Testis (tissue), 3 donors: ENCODE results near the gene GPR26. TPM values are rescaled to one million over a fixed set of nuclear protein-coding genes. Genes with fewer than 3 reads are reported as not detected.

Source experiments
- DNase-seq: peaks from one replicate; pipeline ENCODE4 v3.0.0-alpha.2; 2019
- H3K27ac ChIP-seq, 2 donors: fragments of 200-600 bp; sonication (generic); one replicate each; pipeline ENCODE4 v1.5.1; 2019
- H3K27me3 ChIP-seq: fragments of 200-600 bp; sonication (generic); one replicate; pipeline ENCODE4 v1.5.1; 2019
- H3K36me3 ChIP-seq: fragments of 200-600 bp; sonication (generic); one replicate; pipeline ENCODE4 v1.5.1; 2017; ENCODE audit warnings: low read depth; ENCODE audit errors: missing control alignments
- H3K4me1 ChIP-seq: fragments of 200-600 bp; sonication (generic); one replicate; pipeline ENCODE4 v1.5.1; 2019
- H3K4me3 ChIP-seq, 2 donors: fragments of 200-600 bp; sonication (generic); one replicate each; pipeline ENCODE4 v1.5.1; 2017 to 2019
- H3K9me3 ChIP-seq: fragments of 200-600 bp; sonication (generic); one replicate; pipeline ENCODE4 v1.5.1; 2017
- CTCF ChIP-seq, 3 experiments: fragments of 450-650 bp in 2 of 3; fragments of 200-600 bp in 1 of 3; sonication (generic) in 1 of 3; IDR thresholded peaks; one replicate each; pipeline ENCODE4 v1.5.1; 2016 to 2019; ENCODE audit warnings: antibody characterized with exemption in 3 of 3, mild to moderate bottlenecking in 2 of 3, moderate library complexity in 1 of 3
- POLR2A ChIP-seq: fragments of 450-650 bp; IDR thresholded peaks from one replicate; pipeline ENCODE4 v1.6.1; 2017; ENCODE audit warnings: antibody characterized with exemption, mild to moderate bottlenecking, moderate library complexity
- WGBS, 2 donors: methylation state at CpG; one replicate each; pipeline ENCODE4 v1.1.5; 2018; 5-methylcytosine and 5-hydroxymethylcytosine counted together
- intact Hi-C: fragments of 100-400 bp; cut with DNase I; formaldehyde crosslinking; loops from one replicate; pipeline ENCODE4 v1.15.1; 2023; ENCODE audit warnings: low total_unique reads
- polyA plus RNA-seq: library from polyadenylated mRNA; stranded (reverse); fragments of 350-450 nt; fragmentation: Illumina TruSeq; extraction: RNeasy Lipid Tissue Mini Kit (QIAGEN cat#74804); gene quantifications from one replicate; pipeline ENCODE4 v1.2.3, GENCODE V29; 2014; ENCODE audit warnings: low read depth, low replicate concordance; ENCODE audit not compliant: insufficient read depth
- total RNA-seq, 2 donors: library from RNA; depleted of rRNA; stranded (reverse); fragments of >200 nt; gene quantifications; one replicate each; pipeline ENCODE4 v1.2.3, GENCODE V29; 2016

GPR26 gene
- total and polyA plus RNA-seq, 3 donors from 2014 or later = 0.15 to 0.37 (median 0.31) TPM

GRCh38 chr10:123621492-123621891, 44.7 kb upstream of the GPR26 start:
- WGBS, 2 donors = 77% methylated on average over 2 of the region's 2 CpGs
- no peaks in the 10 kb centered on the region for H3K27me3 ChIP-seq
- no peak overlapping the region for H3K27ac ChIP-seq
- H3K4me3 ChIP-seq = no peak overlapping the region
- intact Hi-C loops = no loop called here
- no peaks in the 10 kb centered on the region for H3K9me3 ChIP-seq
- TF ChIP-seq POLR2A = no peak
- no peak for TF ChIP-seq CTCF (IDR thresholded peaks at IDR 0.05)
- H3K36me3 ChIP-seq = no peaks in the 10 kb centered on the region
- H3K4me1 ChIP-seq = no peaks in the 10 kb centered on the region
- no peak for DNase-seq

- no peaks in the 10 kb centered on the region for H3K36me3 ChIP-seq
- intact Hi-C loops = no loop called here
- TF ChIP-seq POLR2A (no peak), CTCF (IDR thresholded peaks at IDR 0.05) (no peak)
- H3K27ac ChIP-seq = no peak overlapping the region
- no peak for DNase-seq
- 63 to 71% methylated on average over 2 of the region's 2 CpGs for WGBS, 2 donors
- H3K27me3 ChIP-seq = no peaks in the 10 kb centered on the region
- no peak overlapping the region for H3K4me3 ChIP-seq
- no peaks in the 10 kb centered on the region for H3K9me3 ChIP-seq
- H3K4me1 ChIP-seq = no peaks in the 10 kb centered on the region
Measured at GRCh38 chr10:123621916-123622315, 44.2 kb upstream of the GPR26 start.

- Histone ChIP-seq H3K9me3 (no peaks in the 10 kb centered on the region), H3K4me3 (no peak overlapping the region), H3K27me3 (no peaks in the 10 kb centered on the region), H3K4me1 (no peaks in the 10 kb centered on the region), H3K36me3 (no peaks in the 10 kb centered on the region), H3K27ac (no peak overlapping the region)
- no peak for TF ChIP-seq POLR2A
- no peak for TF ChIP-seq CTCF (IDR thresholded peaks at IDR 0.05)
- DNase-seq = no peak
- intact Hi-C loops = no loop called here
- WGBS, 2 donors = 56 to 89% methylated on average over 3 of the region's 3 CpGs
Measured at GRCh38 chr10:123622381-123622780, 43.8 kb upstream of the GPR26 start.

GRCh38 chr10:123624086-123624485, 42.1 kb upstream of the GPR26 start:
- Histone ChIP-seq H3K27ac (no peak overlapping the region), H3K27me3 (no peaks in the 10 kb centered on the region), H3K9me3 (no peaks in the 10 kb centered on the region), H3K4me3 (no peak overlapping the region), H3K36me3 (no peaks in the 10 kb centered on the region), H3K4me1 (no peaks in the 10 kb centered on the region)
- DNase-seq = no peak
- TF ChIP-seq CTCF (IDR thresholded peaks at IDR 0.05) (no peak), POLR2A (no peak)
- WGBS, 2 donors = 68% methylated on average over 2 of the region's 2 CpGs
- intact Hi-C loops = no loop called here

- H3K4me3 ChIP-seq = no peak overlapping the region
- no peaks in the 10 kb centered on the region for H3K27me3 ChIP-seq
- intact Hi-C loops = no loop called here
- H3K9me3 ChIP-seq = no peaks in the 10 kb centered on the region
- H3K27ac ChIP-seq = no peak overlapping the region
- 79 to 95% methylated on average over 3 of the region's 3 CpGs for WGBS, 2 donors
- DNase-seq = no peak
- TF ChIP-seq POLR2A = no peak
- no peak for TF ChIP-seq CTCF (IDR thresholded peaks at IDR 0.05)
- no peaks in the 10 kb centered on the region for H3K4me1 ChIP-seq
- no peaks in the 10 kb centered on the region for H3K36me3 ChIP-seq
Measured at GRCh38 chr10:123633106-123633505, 33.0 kb upstream of the GPR26 start.
